ENCODE results near the gene ADD3.

ADD3 gene

GRCh38 chr10:110176141-110177030 lies 168.6 kb downstream of the ADD3 start:
- TF ChIP-seq CTCF (IDR thresholded peaks at IDR 0.05): no peak
- Mint-ChIP-seq H3K9me3 (no peaks in the 10 kb centered on the region), H3K4me3 (no peak overlapping the region), H3K36me3 (ENCODE audit: low read depth) (no peaks in the 10 kb centered on the region), H3K27ac (peak overlapping the region; percentile 50), H3K4me1 (peaks cover 7% of the 10 kb centered on the region), H3K27me3 (ENCODE audit: low read depth, poor library complexity) (peaks cover 58% of the 10 kb centered on the region)
- peak; percentile 26 for DNase-seq

- no peak for DNase-seq
- no peak overlapping the region for H3K27ac Mint-ChIP-seq
- peaks cover 7% of the 10 kb centered on the region for H3K4me1 Mint-ChIP-seq
- no peak overlapping the region for H3K4me3 Mint-ChIP-seq
- TF ChIP-seq CTCF (IDR thresholded peaks at IDR 0.05): no peak
- H3K27me3 Mint-ChIP-seq (ENCODE audit: low read depth, poor library complexity): peaks cover 40% of the 10 kb centered on the region
- no peaks in the 10 kb centered on the region for H3K9me3 Mint-ChIP-seq
- H3K36me3 Mint-ChIP-seq (ENCODE audit: low read depth): no peaks in the 10 kb centered on the region
Observed at GRCh38 chr10:110179220-110179619, 171.4 kb downstream of the ADD3 start.

GRCh38 chr10:110181451-110181850 lies 173.7 kb downstream of the ADD3 start:
- no peak for TF ChIP-seq CTCF (IDR thresholded peaks at IDR 0.05)
- peaks cover 3% of the 10 kb centered on the region for H3K4me1 Mint-ChIP-seq
- no peak overlapping the region for H3K4me3 Mint-ChIP-seq
- H3K9me3 Mint-ChIP-seq: no peaks in the 10 kb centered on the region
- peaks cover 37% of the 10 kb centered on the region for H3K27me3 Mint-ChIP-seq (ENCODE audit: low read depth, poor library complexity)
- H3K27ac Mint-ChIP-seq: no peak overlapping the region
- no peak for DNase-seq
- no peaks in the 10 kb centered on the region for H3K36me3 Mint-ChIP-seq (ENCODE audit: low read depth)

- H3K4me1 Mint-ChIP-seq: no peaks in the 10 kb centered on the region
- H3K27ac Mint-ChIP-seq: no peak overlapping the region
- H3K4me3 Mint-ChIP-seq: no peak overlapping the region
- H3K9me3 Mint-ChIP-seq: no peaks in the 10 kb centered on the region
- no peak for DNase-seq
- TF ChIP-seq CTCF (IDR thresholded peaks at IDR 0.05): no peak
- H3K27me3 Mint-ChIP-seq (ENCODE audit: low read depth, poor library complexity): peaks cover 38% of the 10 kb centered on the region
- no peaks in the 10 kb centered on the region for H3K36me3 Mint-ChIP-seq (ENCODE audit: low read depth)
Observed at GRCh38 chr10:110181911-110182310, 174.1 kb downstream of the ADD3 start.

- H3K27me3 Mint-ChIP-seq (ENCODE audit: low read depth, poor library complexity): peaks cover 29% of the 10 kb centered on the region
- no peak for DNase-seq
- H3K27ac Mint-ChIP-seq: no peak overlapping the region
- H3K36me3 Mint-ChIP-seq (ENCODE audit: low read depth): no peaks in the 10 kb centered on the region
- H3K9me3 Mint-ChIP-seq: no peaks in the 10 kb centered on the region
- no peak overlapping the region for H3K4me3 Mint-ChIP-seq
- no peaks in the 10 kb centered on the region for H3K4me1 Mint-ChIP-seq
- no peak for TF ChIP-seq CTCF (IDR thresholded peaks at IDR 0.05)
Observed at GRCh38 chr10:110184398-110184797, 176.6 kb downstream of the ADD3 start.

All from nephron progenitor cell (in vitro differentiated cells).